LoVo (cell line): ENCODE results near the gene ARPC1A.
A peak's percentile ranks its signal among the peaks of the same experiment; 100 is the strongest.

Experiments
- DNase-seq: peaks from one replicate; pipeline ENCODE4 v3.0.0-alpha.2; 2016; ENCODE audit warnings: low spot score

The ARPC1A gene

DNA sequence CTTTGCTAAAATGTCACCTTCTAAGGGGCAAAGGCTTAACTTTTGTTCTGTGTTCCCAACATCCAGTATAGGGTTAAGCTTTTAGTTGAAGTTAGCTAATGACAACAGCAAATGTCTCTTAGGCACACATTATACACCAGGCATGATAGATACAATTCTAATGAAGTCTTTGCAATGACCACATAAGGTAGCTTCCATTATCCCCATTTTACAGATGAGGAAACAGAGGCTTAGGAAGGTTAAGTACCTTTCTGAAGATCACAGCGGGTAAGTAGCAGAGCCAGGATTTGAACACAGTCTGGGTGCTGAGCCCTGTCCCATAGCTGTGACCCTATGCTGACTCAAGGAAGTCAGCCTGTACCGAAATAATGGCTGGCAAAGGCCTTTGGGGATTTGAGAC is 84.9 kb downstream of the ARPC1A start:
- DNase-seq: no peak

GRCh38 chr7:99415513-99416127 is 89.9 kb downstream of the ARPC1A start:
- DNase-seq: peak; percentile 63
